Measurements from ENCODE around the gene CRADD. TPM values are rescaled to one million over a fixed set of nuclear protein-coding genes. Genes with fewer than 3 reads are reported as not detected.

CRADD gene
- total and polyA plus RNA-seq, 2 of the 4 experiments (the other 2 are of a cell fraction), result 11.1 to 14.0 TPM

DNA sequence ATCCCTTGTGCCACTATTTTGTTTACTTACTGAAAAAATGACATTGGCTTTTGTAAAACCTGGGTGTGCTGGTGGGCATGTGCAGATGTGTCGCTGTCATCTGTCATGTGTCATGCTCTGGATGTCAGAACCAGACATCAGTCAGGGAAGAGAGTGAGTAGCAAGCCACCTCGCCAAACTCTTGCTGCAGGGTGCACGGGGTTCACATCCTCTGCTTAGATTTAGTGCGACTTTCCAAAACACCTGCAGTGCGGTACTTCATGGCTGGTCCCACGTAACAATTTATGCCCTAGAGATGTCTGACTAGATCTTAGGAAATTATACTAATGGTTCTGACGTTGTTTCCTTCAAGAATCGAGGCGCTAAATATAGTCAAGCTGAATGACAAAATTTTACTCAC, 106.7 kb downstream of the CRADD start:
- dilution Hi-C loops (cut with HindIII; ENCODE audit: low sequenced_read_pairs, unreplicated experiment) (no loop called here), intact Hi-C loops (cut with micrococcal nuclease) (no loop called here), in situ Hi-C loops (cut with MboI; ENCODE audit: low sequenced_read_pairs) (no loop called here)
- no peak overlapping the region for H3K4me2 ChIP-seq (ENCODE audit: low read depth, low read length)
- H2AFZ ChIP-seq (replicated peaks; ENCODE audit: low read length, poor library complexity), result peak overlapping the region; percentile 7
- DNase-seq, result no peak
- H3K4ac ChIP-seq (ENCODE audit: low read depth, low read length), result peak overlapping the region; percentile 86
- whole genome bisulfite sequencing, 2 experiments (ENCODE audit: extremely low coverage in 2 of 2, insufficient read length in 1 of 2), result 83% methylated on average over 3 of the region's 9 CpGs; no CpG with 5 or more reads in 1 of the 2 experiments
- H4K5ac ChIP-seq (ENCODE audit: low read depth, low read length), result peak overlapping the region; percentile 96
- H3K9ac ChIP-seq (ENCODE audit: low read depth, low read length), result peak overlapping the region; percentile 7; the same call in 1 of the 2 replicates
- H2BK5ac ChIP-seq (ENCODE audit: low read depth, low read length, poor library complexity, severe bottlenecking), result peak overlapping the region; percentile 100
- H3K14ac ChIP-seq (replicated peaks; ENCODE audit: low read depth, low read length), result peak overlapping the region; percentile 69
- H3K9me3 ChIP-seq (ENCODE audit: control insufficient read depth, insufficient read depth, low read length), result no peaks in the 10 kb centered on the region
- ChIA-PET POLR2A (ENCODE audit: unreplicated experiment) (no interaction called here), CTCF (interaction anchor here (0.5 to 1.5 kb wide), 6 partner anchors 16 to 231 kb away, joined by 3 to 6 read pairs (median 3); no protein-coding TSS in a partner anchor)
- H3K27me3 ChIP-seq (ENCODE audit: control insufficient read depth, insufficient read depth, low read length), result no peaks in the 10 kb centered on the region
- peaks cover 16 to 29% of the 10 kb centered on the region in 2 experiments; a peak in 3 of 4 replicates for H3K79me1 ChIP-seq (ENCODE audit: low read depth in 1 of 2, low read length in 2 of 2)
- H2AK9ac ChIP-seq (replicated peaks; ENCODE audit: low read depth, low read length, poor library complexity), result peak overlapping the region; percentile 81
- no peak overlapping the region for H3K4me3 ChIP-seq (ENCODE audit: insufficient read depth, low read depth, low read length)
- peak overlapping the region; percentile 100 for H3K27ac ChIP-seq (ENCODE audit: insufficient read depth, low read length)
- H2BK120ac ChIP-seq (ENCODE audit: low read depth, low read length), result peak overlapping the region; percentile 99
- peak overlapping the region; percentile 96 for H3K18ac ChIP-seq (ENCODE audit: low read depth, low read length)
- peak overlapping the region; percentile 92 for H3K56ac ChIP-seq (ENCODE audit: extremely low read depth, insufficient read depth, low read length)
- BruUV-seq (replicated peaks), result no TSS peak
- ATAC-seq (ENCODE audit: low read depth), result no peak
- H4K91ac ChIP-seq (ENCODE audit: insufficient read depth, low read depth, low read length), result peak overlapping the region; percentile 96
- H3K4me1 ChIP-seq (ENCODE audit: control insufficient read depth, insufficient read depth, low read length), result peaks cover 24% of the 10 kb centered on the region
- peak overlapping the region; percentile 82 for H3K23ac ChIP-seq (ENCODE audit: low read depth, low read length)
- no peak for TF ChIP-seq USF2 (IDR thresholded peaks at IDR 0.05; ENCODE audit: low read depth, low read length)
- no peak for TF ChIP-seq RCOR1 (IDR thresholded peaks at IDR 0.05; ENCODE audit: insufficient replicate concordance, low read length)
- TF ChIP-seq FOS (IDR thresholded peaks at IDR 0.05; ENCODE audit: low read depth, low read length), result no peak
- no peak for TF ChIP-seq MAZ (IDR thresholded peaks at IDR 0.05; ENCODE audit: borderline replicate concordance, low read depth, low read length)
- no peak for TF ChIP-seq BHLHE40 (IDR thresholded peaks at IDR 0.05; ENCODE audit: low read depth, low read length)
- no peak for TF ChIP-seq RAD21 (IDR thresholded peaks at IDR 0.05; ENCODE audit: low read length)
- TF ChIP-seq NFE2L2 (IDR thresholded peaks at IDR 0.05; ENCODE audit: low read depth, low read length), result no peak
- TF ChIP-seq CHD1 (IDR thresholded peaks at IDR 0.05; ENCODE audit: low read depth, low read length), result no peak
- no peak for TF ChIP-seq CTCF (conservative IDR thresholded peaks at IDR 0.05; ENCODE audit: low read depth, low read length)
- no peak for TF ChIP-seq CEBPB (IDR thresholded peaks at IDR 0.05; ENCODE audit: low read depth, low read length)
- TF ChIP-seq, protein P1, sequence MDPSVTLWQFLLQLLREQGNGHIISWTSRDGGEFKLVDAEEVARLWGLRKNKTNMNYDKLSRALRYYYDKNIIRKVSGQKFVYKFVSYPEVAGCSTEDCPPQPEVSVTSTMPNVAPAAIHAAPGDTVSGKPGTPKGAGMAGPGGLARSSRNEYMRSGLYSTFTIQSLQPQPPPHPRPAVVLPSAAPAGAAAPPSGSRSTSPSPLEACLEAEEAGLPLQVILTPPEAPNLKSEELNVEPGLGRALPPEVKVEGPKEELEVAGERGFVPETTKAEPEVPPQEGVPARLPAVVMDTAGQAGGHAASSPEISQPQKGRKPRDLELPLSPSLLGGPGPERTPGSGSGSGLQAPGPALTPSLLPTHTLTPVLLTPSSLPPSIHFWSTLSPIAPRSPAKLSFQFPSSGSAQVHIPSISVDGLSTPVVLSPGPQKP (IDR thresholded peaks at IDR 0.05; ENCODE audit: borderline replicate concordance, low read depth, low read length), result no peak
- TF ChIP-seq RFX5 (IDR thresholded peaks at IDR 0.05; ENCODE audit: low read depth, low read length), result no peak
- TF ChIP-seq MAFK (IDR thresholded peaks at IDR 0.05; ENCODE audit: low read depth, low read length), result no peak
- TF ChIP-seq POLR2A (IDR thresholded peaks at IDR 0.05; ENCODE audit: low read depth, low read length), result no peak
- no peak for TF ChIP-seq MXI1 (IDR thresholded peaks at IDR 0.05; ENCODE audit: borderline replicate concordance, low read depth, low read length)
- no peak for TF ChIP-seq SMC3 (IDR thresholded peaks at IDR 0.05; ENCODE audit: low read depth, low read length)
- H2BK15ac ChIP-seq (ENCODE audit: low read depth, low read length), result peak overlapping the region; percentile 97
- peak overlapping the region; percentile 96 for H2BK20ac ChIP-seq (ENCODE audit: low read depth, low read length)
- H4K20me1 ChIP-seq (ENCODE audit: insufficient read depth, low read length), result no peaks in the 10 kb centered on the region
- no peaks in the 10 kb centered on the region for H3K36me3 ChIP-seq (ENCODE audit: control insufficient read depth, insufficient read depth, low read length)
- peak overlapping the region; percentile 95 for H2AK5ac ChIP-seq (ENCODE audit: low read depth, low read length)
- H4K8ac ChIP-seq (ENCODE audit: low read depth in 2 of 2, low read length in 2 of 2), result peak overlapping the region; percentile 90 to 99
- peaks cover 13% of the 10 kb centered on the region; the same call in 1 of the 2 replicates for H3K9me1 ChIP-seq (ENCODE audit: insufficient read depth, low read length)

All from IMR-90 (cell line).